ENCODE data around the gene MRS2.

MRS2 gene

DNA sequence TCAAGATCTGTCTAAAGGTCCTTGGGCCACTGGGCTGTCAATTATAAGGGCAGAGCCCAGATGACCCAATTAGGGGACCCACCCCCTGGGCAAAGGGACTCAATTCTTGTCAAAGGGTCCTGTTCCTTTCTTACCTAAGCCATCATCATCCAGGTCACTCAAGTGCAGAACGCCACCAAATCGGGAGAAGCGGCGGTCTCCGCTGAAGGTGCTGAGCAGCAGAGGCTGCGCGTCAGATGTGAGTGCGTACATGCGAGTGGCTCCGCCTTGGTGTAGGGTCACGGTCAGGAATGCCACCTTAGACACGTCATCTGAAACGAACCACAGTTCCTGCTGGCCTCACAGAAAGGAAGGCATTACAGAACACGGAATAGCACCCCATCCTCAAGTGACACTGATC, 34.2 kb downstream of the MRS2 start:
- DNase-seq: no peak

GRCh38 chr6:24439858-24440539, 37.3 kb downstream of the MRS2 start:
- DNase-seq: no peak

DNA sequence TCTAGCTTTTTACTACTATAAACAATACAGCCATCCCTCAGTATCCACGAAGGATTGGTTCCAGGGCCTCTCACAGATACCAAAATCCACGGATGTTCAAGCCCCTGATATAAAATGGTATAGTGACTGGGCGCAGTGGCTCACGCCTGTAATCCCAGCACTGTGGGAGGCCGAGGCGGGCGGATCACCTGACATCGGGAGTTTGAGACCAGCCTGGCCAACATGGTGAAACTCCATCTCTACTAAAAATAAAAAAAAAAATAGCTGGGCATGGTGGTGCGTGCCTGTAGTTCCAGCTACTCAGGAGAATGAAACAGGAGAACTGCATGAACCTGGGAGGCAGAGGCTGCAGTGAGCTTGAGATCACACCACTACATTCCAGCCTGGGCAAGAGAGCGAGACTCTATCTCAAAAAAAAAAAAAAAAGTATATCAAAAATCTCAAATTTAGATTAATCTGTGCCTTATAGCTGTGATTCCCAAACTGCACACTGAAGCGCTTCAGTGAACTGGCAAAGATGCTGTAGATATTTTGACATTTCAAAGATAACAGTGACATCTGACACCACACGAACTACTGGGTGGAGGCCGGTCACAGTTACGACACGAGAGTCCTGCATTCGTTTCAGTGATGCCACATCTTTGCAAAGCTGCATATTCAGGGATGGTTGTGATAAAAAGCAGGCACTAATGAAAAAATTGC, 38.3 kb downstream of the MRS2 start:
- DNase-seq: no peak

DNA sequence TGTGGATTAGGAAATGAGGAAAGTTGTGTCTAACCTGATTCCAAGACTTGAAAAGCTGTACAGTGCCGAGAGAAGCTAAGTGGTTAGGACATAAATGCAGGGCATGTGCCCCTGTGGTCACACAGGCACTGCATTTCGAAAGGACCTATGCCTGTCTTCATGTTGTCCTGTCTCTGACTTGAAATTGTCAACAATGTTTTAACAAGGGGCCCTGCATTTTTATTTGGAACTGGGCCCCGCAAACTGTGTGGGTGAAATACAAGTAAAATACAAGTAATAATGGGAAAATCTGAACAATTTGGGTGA, 38.8 kb downstream of the MRS2 start:
- no peak for DNase-seq

DNA sequence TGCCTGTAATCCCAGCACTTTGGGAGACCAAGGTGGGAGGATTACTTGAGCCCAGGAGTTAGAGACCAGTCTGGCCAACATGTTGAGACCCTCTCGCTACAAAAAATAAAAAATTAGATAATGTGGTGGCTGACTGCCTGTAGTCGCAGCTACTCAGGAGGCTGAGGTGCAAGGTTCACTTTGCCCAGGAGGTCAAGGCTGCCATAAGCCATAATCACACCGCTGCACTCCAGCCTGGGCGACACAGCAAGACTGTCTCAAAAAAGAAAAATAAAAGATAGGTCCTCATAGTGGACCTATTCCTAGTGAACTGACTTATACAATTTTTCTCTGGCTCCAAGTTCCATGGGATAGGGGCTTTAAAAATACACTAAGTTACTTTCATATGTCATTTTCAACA, 41.9 kb downstream of the MRS2 start:
- DNase-seq: no peak

GRCh38 chr6:24445704-24446103, 43.0 kb downstream of the MRS2 start:
- no peak for DNase-seq

GRCh38 chr6:24446670-24447069, 43.9 kb downstream of the MRS2 start:
- DNase-seq: no peak

DNA sequence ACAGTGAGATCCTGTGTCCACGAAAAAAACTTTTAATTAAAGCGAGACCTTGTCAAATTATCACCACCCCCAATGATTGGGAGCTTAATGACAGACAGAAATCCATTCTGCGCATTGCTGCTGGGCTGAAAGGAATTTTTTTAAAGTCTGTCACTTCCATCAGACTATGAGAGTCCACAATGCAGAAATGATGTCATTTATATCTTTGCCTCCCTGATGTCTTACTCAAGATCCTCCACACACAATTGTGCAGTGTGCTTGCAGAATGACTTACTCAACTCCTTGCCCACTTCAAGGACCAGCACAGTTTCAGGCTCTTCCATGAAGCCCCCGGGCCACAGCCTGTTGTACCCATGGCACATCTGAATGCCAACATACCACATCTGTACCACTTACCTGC, 45.7 kb downstream of the MRS2 start:
- DNase-seq: no peak

DNA sequence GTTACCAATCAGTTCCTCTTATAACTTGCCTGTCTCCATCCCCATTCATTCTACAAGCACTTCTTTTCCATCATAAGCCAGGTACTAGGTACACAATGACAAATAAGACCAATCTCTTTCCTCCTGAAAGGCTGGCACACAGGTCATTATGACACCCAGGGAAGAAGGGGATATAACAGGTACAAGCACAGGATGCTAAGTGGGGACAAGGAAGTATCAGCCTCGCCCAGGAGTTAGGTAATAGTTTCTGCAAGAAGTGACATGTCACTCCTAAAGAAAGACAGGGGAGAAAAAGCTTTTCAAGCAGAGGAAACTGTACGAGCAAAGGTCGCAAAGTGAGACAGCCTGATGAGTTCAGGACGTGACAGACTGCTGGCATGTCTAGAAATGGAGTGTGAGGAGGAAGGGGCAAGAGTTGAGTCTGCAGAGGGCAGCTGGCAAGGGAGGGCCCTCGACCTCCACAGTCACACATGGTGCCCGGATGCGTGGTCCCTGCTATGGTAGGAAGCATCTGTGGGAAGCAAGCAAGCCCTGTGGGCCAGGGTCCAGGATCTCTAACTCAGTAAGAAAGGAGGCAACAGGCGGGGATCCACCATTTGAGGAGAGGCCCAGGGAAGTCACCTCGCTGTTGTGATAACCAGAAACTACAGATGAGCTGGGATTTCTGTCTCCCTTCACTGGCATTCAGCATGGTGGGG, 46.2 kb downstream of the MRS2 start:
- DNase-seq: no peak

GRCh38 chr6:24451581-24452388, 49.0 kb downstream of the MRS2 start:
- DNase-seq: no peak

GRCh38 chr6:24453921-24454320, 51.2 kb downstream of the MRS2 start:
- DNase-seq: no peak

DNA sequence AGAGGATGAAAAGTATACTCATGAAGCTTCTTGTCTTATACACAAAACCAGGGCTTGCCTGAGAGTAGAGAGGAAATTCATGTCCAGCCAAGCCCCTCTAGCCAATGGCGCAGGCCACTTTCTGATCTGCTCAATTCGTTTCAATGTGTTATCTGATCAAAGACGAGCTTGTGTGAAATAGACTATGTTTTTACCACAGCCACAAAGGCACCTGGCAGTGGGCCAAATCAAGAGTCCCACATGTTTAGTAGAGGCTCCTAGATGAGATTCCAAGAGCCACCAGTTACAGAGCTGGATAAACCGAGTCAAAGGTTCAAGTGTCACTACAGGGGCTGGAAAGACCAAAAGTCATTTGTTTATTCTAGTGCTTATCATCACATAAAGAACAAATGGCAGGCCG, 51.7 kb downstream of the MRS2 start:
- no peak for DNase-seq

DNA sequence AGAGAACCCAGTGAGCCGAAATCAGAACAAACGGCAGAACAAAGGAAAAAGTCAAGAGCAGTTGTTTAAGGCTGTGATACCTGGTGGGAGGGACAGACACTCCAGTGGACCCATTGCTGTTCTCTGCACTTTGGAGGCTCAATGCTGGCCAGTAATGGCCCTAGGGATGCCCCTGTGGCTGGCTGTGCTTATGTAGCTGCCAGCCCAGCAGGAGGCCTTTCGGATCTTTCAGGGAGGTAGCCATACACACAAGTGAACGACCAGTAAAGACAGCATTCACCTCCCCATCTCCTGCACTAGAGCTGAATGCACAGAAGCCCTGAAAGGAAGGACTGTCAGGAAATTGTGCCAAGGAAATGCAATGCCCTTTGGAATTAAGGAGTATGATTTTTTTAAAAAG, 52.3 kb downstream of the MRS2 start:
- DNase-seq: no peak

DNA sequence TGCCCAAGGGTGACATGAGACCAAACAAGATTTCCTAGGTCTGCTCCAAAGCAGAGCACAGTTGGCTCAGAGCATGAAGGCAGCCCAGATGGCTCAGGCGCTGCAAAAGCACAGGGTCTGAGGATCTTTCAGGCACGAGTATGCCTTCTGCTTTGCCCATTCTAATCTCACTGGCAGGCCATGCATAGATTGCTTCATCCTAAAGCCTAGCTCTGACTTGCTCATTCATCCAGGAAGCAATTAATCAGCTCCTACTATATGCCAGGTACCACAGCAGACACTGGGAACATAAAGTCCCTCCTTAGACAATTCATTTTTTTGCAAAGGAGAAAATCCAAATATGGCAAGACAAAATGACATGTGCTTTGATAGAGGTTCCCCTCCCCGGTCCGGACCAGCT, 55.4 kb downstream of the MRS2 start:
- no peak for DNase-seq

GRCh38 chr6:24458941-24459340, 56.2 kb downstream of the MRS2 start:
- no peak for DNase-seq

GRCh38 chr6:24460966-24461365, 58.2 kb downstream of the MRS2 start:
- DNase-seq: no peak

DNA sequence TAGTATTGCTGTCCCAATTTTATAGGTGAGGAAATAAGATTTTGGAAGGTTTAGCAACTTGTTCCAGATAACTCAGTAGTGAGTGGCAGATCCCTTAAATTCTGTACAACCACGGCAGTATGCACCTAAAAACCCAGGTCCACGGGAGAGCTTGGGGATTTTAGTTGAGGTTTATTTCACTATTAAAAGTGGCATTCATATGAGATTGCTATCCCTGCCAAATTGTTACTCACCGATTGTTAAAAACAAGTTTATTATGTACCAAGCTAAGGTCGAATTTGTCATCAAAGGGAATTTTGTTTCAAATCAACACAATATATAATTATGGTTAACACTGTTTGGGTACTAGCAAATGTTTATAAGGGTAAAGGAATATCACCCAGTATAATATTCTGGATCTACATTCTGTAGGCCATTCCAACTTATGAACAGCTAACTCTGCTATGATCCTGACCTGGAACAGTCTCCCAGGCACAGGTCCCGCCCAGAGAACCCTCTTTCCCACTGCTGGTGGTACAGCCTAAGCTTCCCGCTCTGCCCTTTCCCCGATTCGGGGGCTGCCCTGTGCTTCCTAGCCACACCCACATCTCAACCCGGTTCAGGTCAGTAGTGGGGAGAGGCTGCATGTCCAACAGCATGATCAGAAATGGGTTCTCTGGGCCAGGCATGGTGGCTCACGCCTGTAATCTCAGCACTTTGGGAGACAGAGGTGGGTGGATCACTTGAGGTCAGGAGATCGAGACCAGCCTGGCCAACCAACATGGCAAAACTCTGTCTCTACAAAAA, 61.7 kb downstream of the MRS2 start:
- no peak for DNase-seq

DNA sequence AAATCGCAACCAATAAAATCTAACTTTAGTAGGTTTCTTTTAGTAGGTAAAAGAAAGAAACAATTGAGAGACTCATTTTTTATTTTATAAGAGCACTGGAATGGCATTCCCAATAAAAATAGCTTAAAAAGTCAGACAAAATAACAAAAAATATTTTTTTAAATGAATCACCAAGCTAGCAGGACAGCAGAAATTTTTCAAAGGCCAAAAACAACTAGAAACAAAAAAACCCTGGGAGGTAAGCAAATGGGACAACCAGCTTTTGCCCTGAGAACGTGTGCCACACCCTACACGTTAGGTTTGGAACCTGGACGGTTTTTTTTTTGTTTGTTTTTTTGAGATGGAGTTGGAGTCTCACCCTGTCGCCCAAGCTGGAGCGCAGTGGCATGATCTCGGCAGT, 67.1 kb downstream of the MRS2 start:
- no peak for DNase-seq

DNA sequence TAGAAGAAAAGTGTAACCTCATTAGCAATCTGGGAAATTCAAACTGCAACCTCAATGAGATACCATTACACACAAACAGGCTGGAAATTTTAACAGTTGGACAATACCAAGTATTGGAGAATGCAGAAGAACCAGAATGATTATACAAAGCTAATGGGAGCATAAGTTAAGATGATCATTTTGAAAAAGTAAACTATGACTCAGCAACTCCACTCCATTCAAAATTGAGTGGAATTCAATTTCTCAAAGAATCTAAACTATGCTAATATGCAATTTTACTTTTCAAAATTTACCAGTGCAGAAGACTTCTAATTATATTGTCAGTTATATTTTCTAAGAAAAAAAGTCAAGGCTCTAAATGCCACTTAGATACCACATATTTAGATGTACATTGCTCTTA, 69.4 kb downstream of the MRS2 start:
- no peak for DNase-seq

All from NCI-H187 treated with DMSO at 0.1 percent for 48 hours (cell line).